Natural killer cell (primary cell): ENCODE results near the gene MUSK. TPM values are rescaled to one million over a fixed set of nuclear protein-coding genes. Genes with fewer than 3 reads are reported as not detected.

Experiments used
- ATAC-seq, 3 donors: fragments of 150-1000 bp in 2 of 3; fragments of 200-7000 bp in 1 of 3; cut with Tn5 transposase; 1 replicate in 1 of 3; 2 replicates in 2 of 3; pipeline ENCODE4 v1.10.0; 2021; ENCODE audit warnings: mild to moderate bottlenecking in 2 of 3, moderate library complexity in 2 of 3
- DNase-seq, 2 donors: peaks; one replicate each; pipeline versions ENCODE4 v3.0.0 to v3.0.0-alpha.2; 2013 to 2021; ENCODE audit warnings: mixed read lengths in 1 of 2
- H3K27ac ChIP-seq: one replicate; pipeline ENCODE4 v1.5.1; 2013; ENCODE audit warnings: mild to moderate bottlenecking, low read length
- H3K27me3 ChIP-seq: one replicate; pipeline ENCODE4 v1.6.1; 2013; ENCODE audit warnings: low read length; ENCODE audit not compliant: control insufficient read depth, insufficient read depth
- H3K36me3 ChIP-seq: one replicate; pipeline ENCODE4 v1.6.1; 2013; ENCODE audit warnings: low read length; ENCODE audit not compliant: control insufficient read depth, insufficient read depth
- H3K4me1 ChIP-seq: one replicate; pipeline ENCODE4 v1.6.1; 2013; ENCODE audit warnings: low read length; ENCODE audit not compliant: control insufficient read depth, insufficient read depth
- H3K4me3 ChIP-seq: one replicate; pipeline ENCODE4 v1.5.1; 2013; ENCODE audit warnings: low read length
- H3K9me3 ChIP-seq: one replicate; pipeline ENCODE4 v1.6.1; 2013; ENCODE audit warnings: low read length; ENCODE audit not compliant: control insufficient read depth, insufficient read depth
- H3K27ac Mint-ChIP-seq, 2 donors: one replicate each; pipeline ENCODE4 v1.8.0; 2022; ENCODE audit warnings: mild to moderate bottlenecking in 2 of 2, mixed read lengths in 2 of 2, moderate library complexity in 1 of 2
- H3K27me3 Mint-ChIP-seq, 2 donors: one replicate each; pipeline ENCODE4 v1.8.0; 2022; ENCODE audit warnings: low read depth in 2 of 2, mixed read lengths in 2 of 2
- H3K36me3 Mint-ChIP-seq: one replicate; pipeline ENCODE4 v1.8.0; 2022; ENCODE audit warnings: mixed read lengths
- H3K4me1 Mint-ChIP-seq, 2 donors: one replicate each; pipeline ENCODE4 v1.8.0; 2022; ENCODE audit warnings: mixed read lengths in 2 of 2
- H3K4me3 Mint-ChIP-seq: one replicate; pipeline ENCODE4 v1.8.0; 2022; ENCODE audit warnings: mild to moderate bottlenecking, moderate library complexity, mixed read lengths
- H3K9me3 Mint-ChIP-seq, 2 donors: one replicate each; pipeline ENCODE4 v1.8.0; 2022; ENCODE audit warnings: mixed read lengths in 2 of 2
- WGBS: methylation state at CpG from one replicate; pipeline ENCODE4 v1.1.7; 2013; ENCODE audit warnings: missing lambda C conversion rate; ENCODE audit not compliant: insufficient coverage; 5-methylcytosine and 5-hydroxymethylcytosine counted together
- intact Hi-C: fragments of 100-400 bp; cut with micrococcal nuclease; formaldehyde crosslinking; loops from one replicate; pipeline ENCODE4 v1.14.2; 2022
- total RNA-seq, 4 donors: library from RNA; stranded (reverse); fragments of 120-200 nt in 1 of 4; gene quantifications; one replicate each; pipeline versions ENCODE4 v1.2.3 to v1.2.4, GENCODE V29; 2013 to 2022
- TF ChIP-seq, protein P1 (sequence below): fragments of 200-600 bp; IDR thresholded peaks from one replicate; pipeline ENCODE4 v1.8.0; 2022; ENCODE audit warnings: antibody characterized with exemption

Gene MUSK
- total RNA-seq, 3 donors from 2014 or later (not counting 1 experiment from before 2014, with no cell fraction given) = not detected

DNA sequence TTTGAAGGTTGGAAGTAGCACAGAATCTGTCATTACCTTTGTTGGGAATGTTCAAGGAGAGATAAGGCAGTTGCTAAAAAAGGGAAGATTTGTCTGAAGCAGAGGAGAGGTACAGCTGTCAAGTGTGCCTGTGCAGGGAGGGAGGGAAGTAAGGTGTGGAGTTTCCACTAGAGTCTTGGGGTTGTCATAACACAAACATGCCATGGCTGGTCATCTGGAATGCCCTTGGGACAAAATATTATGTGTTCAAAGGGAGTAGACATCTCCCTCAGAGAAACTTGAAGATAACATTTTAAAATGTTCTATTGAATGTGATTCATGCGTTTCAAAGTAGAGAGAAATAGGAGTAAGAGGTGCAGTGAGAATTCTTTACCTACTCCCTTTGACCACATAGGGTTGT, 95.0 kb downstream of the MUSK start:
- no peaks in the 10 kb centered on the region for H3K4me1 Mint-ChIP-seq
- H3K4me3 Mint-ChIP-seq = no peak overlapping the region
- TF ChIP-seq, protein P1, sequence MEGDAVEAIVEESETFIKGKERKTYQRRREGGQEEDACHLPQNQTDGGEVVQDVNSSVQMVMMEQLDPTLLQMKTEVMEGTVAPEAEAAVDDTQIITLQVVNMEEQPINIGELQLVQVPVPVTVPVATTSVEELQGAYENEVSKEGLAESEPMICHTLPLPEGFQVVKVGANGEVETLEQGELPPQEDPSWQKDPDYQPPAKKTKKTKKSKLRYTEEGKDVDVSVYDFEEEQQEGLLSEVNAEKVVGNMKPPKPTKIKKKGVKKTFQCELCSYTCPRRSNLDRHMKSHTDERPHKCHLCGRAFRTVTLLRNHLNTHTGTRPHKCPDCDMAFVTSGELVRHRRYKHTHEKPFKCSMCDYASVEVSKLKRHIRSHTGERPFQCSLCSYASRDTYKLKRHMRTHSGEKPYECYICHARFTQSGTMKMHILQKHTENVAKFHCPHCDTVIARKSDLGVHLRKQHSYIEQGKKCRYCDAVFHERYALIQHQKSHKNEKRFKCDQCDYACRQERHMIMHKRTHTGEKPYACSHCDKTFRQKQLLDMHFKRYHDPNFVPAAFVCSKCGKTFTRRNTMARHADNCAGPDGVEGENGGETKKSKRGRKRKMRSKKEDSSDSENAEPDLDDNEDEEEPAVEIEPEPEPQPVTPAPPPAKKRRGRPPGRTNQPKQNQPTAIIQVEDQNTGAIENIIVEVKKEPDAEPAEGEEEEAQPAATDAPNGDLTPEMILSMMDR = no peak
- no CpG with 5 or more reads among the region's 1 CpG for WGBS
- intact Hi-C loops = no loop called here
- H3K27ac ChIP-seq = no peak overlapping the region
- no peaks in the 10 kb centered on the region for H3K36me3 Mint-ChIP-seq
- no peaks in the 10 kb centered on the region for H3K27me3 Mint-ChIP-seq
- no peaks in the 10 kb centered on the region for H3K9me3 ChIP-seq
- ATAC-seq (no peak), DNase-seq (no peak)
- no peak overlapping the region for H3K27ac Mint-ChIP-seq
- no peaks in the 10 kb centered on the region for H3K4me1 ChIP-seq
- no peaks in the 10 kb centered on the region for H3K27me3 ChIP-seq
- no peak overlapping the region for H3K4me3 ChIP-seq
- peaks cover 0 to 5% of the 10 kb centered on the region in 2 donors for H3K9me3 Mint-ChIP-seq
- H3K36me3 ChIP-seq = no peaks in the 10 kb centered on the region

DNA sequence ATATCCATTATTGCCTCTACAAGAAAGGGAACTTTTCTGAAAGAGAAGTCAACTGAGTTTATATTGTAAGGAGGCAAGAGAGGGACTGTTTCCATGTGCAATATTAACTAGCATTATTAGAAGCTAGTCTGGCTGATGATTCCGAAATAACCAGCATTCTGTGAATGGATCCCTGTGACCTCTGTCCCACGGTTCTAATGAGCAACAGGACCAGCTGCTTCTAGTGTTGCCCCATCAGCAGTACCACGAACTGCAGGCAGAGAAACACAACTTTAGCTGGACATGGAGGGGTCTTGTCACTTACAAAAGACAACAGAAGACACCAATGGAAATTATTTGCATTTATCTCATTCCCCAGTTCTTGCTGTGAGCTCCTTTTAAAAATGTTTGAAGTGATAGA, 95.4 kb downstream of the MUSK start:
- H3K4me1 Mint-ChIP-seq = no peaks in the 10 kb centered on the region
- no peaks in the 10 kb centered on the region for H3K9me3 ChIP-seq
- 85% methylated on average over 3 of the region's 3 CpGs for WGBS
- H3K4me1 ChIP-seq = no peaks in the 10 kb centered on the region
- no peak overlapping the region for H3K4me3 Mint-ChIP-seq
- no peaks in the 10 kb centered on the region for H3K36me3 Mint-ChIP-seq
- H3K27ac Mint-ChIP-seq = no peak overlapping the region
- H3K9me3 Mint-ChIP-seq = peaks cover 0 to 5% of the 10 kb centered on the region in 2 donors
- ATAC-seq (no peak), DNase-seq (no peak)
- H3K27me3 Mint-ChIP-seq = no peaks in the 10 kb centered on the region
- no peak overlapping the region for H3K27ac ChIP-seq
- no peak overlapping the region for H3K4me3 ChIP-seq
- H3K27me3 ChIP-seq = no peaks in the 10 kb centered on the region
- intact Hi-C loops = no loop called here
- TF ChIP-seq, protein P1 = no peak
- no peaks in the 10 kb centered on the region for H3K36me3 ChIP-seq

DNA sequence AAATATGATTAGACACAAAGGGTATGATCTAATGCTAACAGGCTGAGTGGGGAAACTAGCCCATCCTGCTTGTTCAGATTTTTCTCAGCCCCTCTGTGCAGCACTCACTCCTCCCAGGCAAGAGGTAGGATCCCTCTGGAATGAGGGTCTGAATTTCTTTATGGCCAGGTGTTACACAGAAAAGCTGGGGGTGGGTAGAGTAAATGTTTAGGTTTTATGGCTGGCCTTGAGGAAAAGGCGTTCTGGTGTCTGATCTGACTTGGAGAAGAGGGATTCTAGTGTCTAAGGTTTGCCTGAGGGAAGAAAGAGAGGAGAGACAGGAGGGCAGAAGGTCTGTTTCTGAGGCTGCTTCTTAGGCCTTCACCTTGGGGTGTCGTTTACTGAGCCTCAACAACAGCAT, 97.3 kb downstream of the MUSK start:
- H3K27me3 ChIP-seq = no peaks in the 10 kb centered on the region
- no peaks in the 10 kb centered on the region for H3K4me1 ChIP-seq
- no peaks in the 10 kb centered on the region for H3K27me3 Mint-ChIP-seq
- H3K27ac Mint-ChIP-seq = no peak overlapping the region
- intact Hi-C loops = no loop called here
- H3K4me1 Mint-ChIP-seq = no peaks in the 10 kb centered on the region
- no peak overlapping the region for H3K4me3 Mint-ChIP-seq
- DNase-seq (no peak), ATAC-seq (no peak)
- WGBS = 83% methylated on average over 2 of the region's 2 CpGs
- no peaks in the 10 kb centered on the region for H3K36me3 Mint-ChIP-seq
- TF ChIP-seq, protein P1 = no peak
- H3K9me3 ChIP-seq = no peaks in the 10 kb centered on the region
- H3K4me3 ChIP-seq = no peak overlapping the region
- H3K27ac ChIP-seq = no peak overlapping the region
- H3K9me3 Mint-ChIP-seq = peaks cover 3 to 5% of the 10 kb centered on the region in 2 donors
- H3K36me3 ChIP-seq = no peaks in the 10 kb centered on the region

DNA sequence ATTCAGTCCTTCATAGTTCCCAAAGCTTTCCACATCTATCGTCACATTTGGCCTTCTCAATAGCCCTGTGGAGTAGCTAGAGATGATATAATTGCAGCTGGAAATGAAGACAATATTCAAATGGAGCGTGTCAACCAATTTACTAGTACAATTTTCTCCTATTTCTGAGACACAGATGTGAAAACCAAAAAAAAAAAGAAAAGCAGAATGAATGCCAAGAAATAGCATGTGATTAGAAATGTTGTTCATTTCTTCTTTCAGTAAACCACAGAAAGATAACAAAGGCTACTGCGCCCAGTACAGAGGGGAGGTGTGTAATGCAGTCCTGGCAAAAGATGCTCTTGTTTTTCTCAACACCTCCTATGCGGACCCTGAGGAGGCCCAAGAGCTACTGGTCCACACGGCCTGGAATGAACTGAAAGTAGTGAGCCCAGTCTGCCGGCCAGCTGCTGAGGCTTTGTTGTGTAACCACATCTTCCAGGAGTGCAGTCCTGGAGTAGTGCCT, 99.0 kb downstream of the MUSK start:
- intact Hi-C loops = no loop called here
- peaks cover 2 to 3% of the 10 kb centered on the region in 2 donors for H3K9me3 Mint-ChIP-seq
- no peak overlapping the region for H3K27ac ChIP-seq
- ATAC-seq = no peak
- H3K4me1 ChIP-seq = no peaks in the 10 kb centered on the region
- DNase-seq = no peak
- 93% methylated on average over 4 of the region's 6 CpGs for WGBS
- H3K36me3 Mint-ChIP-seq = no peaks in the 10 kb centered on the region
- H3K27me3 Mint-ChIP-seq = no peaks in the 10 kb centered on the region
- H3K9me3 ChIP-seq = no peaks in the 10 kb centered on the region
- TF ChIP-seq, protein P1 = no peak
- H3K4me3 ChIP-seq = no peak overlapping the region
- no peak overlapping the region for H3K4me3 Mint-ChIP-seq
- no peaks in the 10 kb centered on the region for H3K27me3 ChIP-seq
- no peaks in the 10 kb centered on the region for H3K36me3 ChIP-seq
- no peaks in the 10 kb centered on the region for H3K4me1 Mint-ChIP-seq
- no peak overlapping the region for H3K27ac Mint-ChIP-seq
